Endothelial cell of umbilical vein (primary cell): ENCODE measurements around the gene VASN. TPM values are rescaled to one million over a fixed set of nuclear protein-coding genes. Genes with fewer than 3 reads are reported as not detected.

Experiments
- BruUV-seq: library from RNA; stranded (reverse); fragments of 400-500 nt; replicated peaks from 2 replicates; lab custom pipeline; 2021; lab: Mats Ljungman, UMichigan
- CTCF ChIA-PET: fragments of 300-600, 350-600 bp; sonication (Branson Sonifier 250); formaldehyde crosslinking; loops from one replicate; lab custom pipeline; 2021; ENCODE audit warnings: antibody characterized with exemption, inconsistent platforms; lab: Charles Lee
- POLR2A ChIA-PET: fragments of 300-600, 350-600 bp; sonication (Branson Sonifier 250); formaldehyde crosslinking; loops from one replicate; lab custom pipeline; 2021; ENCODE audit warnings: antibody characterized with exemption, inconsistent platforms; lab: Charles Lee
- DNase-seq: peaks from one replicate; pipeline ENCODE4 v3.0.0-alpha.2; 2011; ENCODE audit warnings: low read depth, low spot score
- FAIRE-seq: peaks from 2 replicates; lab custom pipeline; 2011; peaks lifted over from hg19 to GRCh38; lab: Jason Lieb, UNC
- H2AFZ ChIP-seq: 2 replicates; pipeline ENCODE4 v1.6.0; 2012; ENCODE audit warnings: low read depth, low read length, control low read depth, inconsistent platforms
- H3K27ac ChIP-seq: 2 replicates; pipeline ENCODE4 v1.5.1; 2011; ENCODE audit warnings: low read depth, mild to moderate bottlenecking, control low read depth, low read length, moderate library complexity; ENCODE audit not compliant: insufficient read depth
- H3K27me3 ChIP-seq, 2 experiments: 2 replicates each; pipeline versions ENCODE4 v1.6.0 to v1.6.1; 2011; ENCODE audit warnings: low read length in 2 of 2, mixed read lengths in 1 of 2; ENCODE audit not compliant: control insufficient read depth in 2 of 2, insufficient read depth in 2 of 2
- H3K36me3 ChIP-seq, 2 experiments: 2 replicates in 1 of 2; 3 replicates in 1 of 2; pipeline ENCODE4 v1.5.1; 2011; ENCODE audit warnings: low read length in 2 of 2, mild to moderate bottlenecking in 1 of 2, moderate library complexity in 1 of 2; ENCODE audit not compliant: control insufficient read depth in 2 of 2, insufficient read depth in 2 of 2; ENCODE audit errors: extremely low read depth in 1 of 2
- H3K4me1 ChIP-seq: 3 replicates; pipeline ENCODE4 v1.5.1; 2011; ENCODE audit warnings: mild to moderate bottlenecking, low read length; ENCODE audit not compliant: control insufficient read depth, insufficient read depth; ENCODE audit errors: extremely low read depth
- H3K4me2 ChIP-seq: 2 replicates; pipeline ENCODE4 v1.6.1; 2011; ENCODE audit warnings: low read length, control low read depth, mixed read lengths; ENCODE audit not compliant: insufficient read depth
- H3K4me3 ChIP-seq, 3 experiments: fragments of 200-600 bp in 1 of 3; sonication (generic), shearing (Covaris generic) in 1 of 3; replicated peaks in 1 of 3; 2 replicates each; pipeline ENCODE4 v1.5.1; 2011 to 2016; ENCODE audit warnings: control low read depth in 3 of 3, low read length in 3 of 3, mild to moderate bottlenecking in 2 of 3, inconsistent platforms in 1 of 3, low read depth in 1 of 3, moderate library complexity in 1 of 3; ENCODE audit not compliant: insufficient read depth in 1 of 3
- H3K79me2 ChIP-seq: 2 replicates; pipeline ENCODE4 v1.6.0; 2012; ENCODE audit warnings: low read length, inconsistent platforms; ENCODE audit not compliant: control insufficient read depth, insufficient read depth
- H3K9ac ChIP-seq: replicated peaks from 2 replicates; pipeline ENCODE3; 2011; ENCODE audit warnings: low read length, control low read depth; ENCODE audit not compliant: insufficient read depth; ENCODE audit errors: extremely low read depth
- H3K9me1 ChIP-seq: replicated peaks from 3 replicates; pipeline ENCODE4 v1.6.0; 2011; ENCODE audit warnings: mild to moderate bottlenecking, low read length; ENCODE audit not compliant: control insufficient read depth, insufficient read depth; ENCODE audit errors: extremely low read depth
- H3K9me3 ChIP-seq: replicated peaks from 2 replicates; pipeline ENCODE4 v1.5.1; 2012; ENCODE audit warnings: low read length, inconsistent platforms; ENCODE audit not compliant: control insufficient read depth, insufficient read depth
- H4K20me1 ChIP-seq: replicated peaks from 2 replicates; pipeline ENCODE3; 2011; ENCODE audit warnings: mild to moderate bottlenecking, low read length; ENCODE audit not compliant: control insufficient read depth, insufficient read depth; ENCODE audit errors: extremely low read depth
- CTCF ChIP-seq, 2 donors: IDR thresholded peaks; 1 replicate in 1 of 2; 2 replicates in 1 of 2; pipeline ENCODE4 v1.5.1; 2011; ENCODE audit warnings: low read length in 2 of 2, mild to moderate bottlenecking in 2 of 2, moderate library complexity in 2 of 2, control low read depth in 1 of 2, inconsistent platforms in 1 of 2, low read depth in 1 of 2; ENCODE audit not compliant: insufficient read depth in 1 of 2; ENCODE audit errors: extremely low read depth in 1 of 2
- EZH2 ChIP-seq: IDR thresholded peaks from 2 replicates; pipeline ENCODE4 v1.6.1; 2012; ENCODE audit warnings: borderline replicate concordance, low read depth, mild to moderate bottlenecking, moderate library complexity, low read length, inconsistent platforms; ENCODE audit not compliant: severe bottlenecking
- FOS ChIP-seq: IDR thresholded peaks from 2 replicates; pipeline ENCODE4 v1.6.1; 2011; ENCODE audit warnings: mild to moderate bottlenecking, low read length, moderate library complexity, borderline replicate concordance; ENCODE audit not compliant: insufficient read depth
- GATA2 ChIP-seq: IDR thresholded peaks from 2 replicates; pipeline ENCODE4 v1.7.0; 2011; ENCODE audit warnings: low read depth, mild to moderate bottlenecking, moderate library complexity, mixed read lengths, low read length; ENCODE audit not compliant: insufficient read length, insufficient read depth
- JUN ChIP-seq: IDR thresholded peaks from 2 replicates; pipeline ENCODE4 v1.6.1; 2011; ENCODE audit warnings: borderline replicate concordance, low read depth; ENCODE audit not compliant: insufficient read length, insufficient read depth
- MYC ChIP-seq: IDR thresholded peaks from one replicate; pipeline ENCODE4 v1.6.1; 2011; ENCODE audit warnings: mild to moderate bottlenecking, low read depth, low read length
- POLR2A ChIP-seq: IDR thresholded peaks from 2 replicates; pipeline ENCODE4 v1.6.1; 2012; ENCODE audit warnings: low read depth, mild to moderate bottlenecking, control low read depth, low read length
- POLR2AphosphoS5 ChIP-seq: IDR thresholded peaks from 2 replicates; pipeline ENCODE4 v1.6.1; 2012; ENCODE audit warnings: low read depth, mild to moderate bottlenecking, control low read depth, low read length, moderate library complexity; ENCODE audit not compliant: insufficient read depth
- dilution Hi-C: fragments of 300-500 bp; cut with MboI; formaldehyde crosslinking; loops from one replicate; pipeline ENCODE4 v1.15.0; 2019; ENCODE audit warnings: low sequenced_read_pairs; ENCODE audit not compliant: extremely low pct_ligation_motif_present
- intact Hi-C: fragments of 100-400 bp; cut with micrococcal nuclease; formaldehyde crosslinking; loops from one replicate; pipeline ENCODE4 v1.10.0; 2022
- polyA plus RNA-seq, 4 experiments: library from polyadenylated mRNA; depleted of rRNA in 3 of 4; stranded (reverse) in 3 of 4; unstranded in 1 of 4; fragments of >200 nt; gene quantifications; 2 replicates each; pipeline versions ENCODE4 v1.2.1 to v1.2.3, GENCODE V29; 2011 to 2012; ENCODE audit warnings: missing spikeins in 1 of 4
- total RNA-seq: library from RNA; stranded (reverse); gene quantifications from 2 replicates; pipeline ENCODE4 v1.2.3, GENCODE V29; 2021
- TF ChIP-seq, protein P1 (sequence below): IDR thresholded peaks from 2 replicates; pipeline ENCODE4 v1.6.1; 2011; ENCODE audit not compliant: insufficient read depth, insufficient read length

VASN gene
- total and polyA plus RNA-seq, 2 donors (not counting 3 experiments of a cell fraction or from before 2014, with no cell fraction given), result 0.41 to 0.42 TPM

GRCh38 chr16:4332623-4333307 is 38.9 kb upstream of the VASN start:
- Histone ChIP-seq H3K36me3 (peaks cover 0 to 19% of the 10 kb centered on the region in 2 experiments), H3K9ac (no peak overlapping the region), H4K20me1 (no peaks in the 10 kb centered on the region), H3K27me3 (no peaks in the 10 kb centered on the region), H3K27ac (no peak overlapping the region), H3K79me2 (peaks cover 11% of the 10 kb centered on the region), H3K9me3 (no peaks in the 10 kb centered on the region), H2AFZ (no peak overlapping the region), H3K4me3 (no peak overlapping the region), H3K9me1 (no peaks in the 10 kb centered on the region), H3K4me1 (peaks cover 19% of the 10 kb centered on the region), H3K4me2 (no peak overlapping the region)
- FAIRE-seq (no peak), DNase-seq (no peak)
- no TSS peak for BruUV-seq
- intact Hi-C loops (no loop called here), dilution Hi-C loops (no loop called here)
- TF ChIP-seq EZH2 (no peak), POLR2AphosphoS5 (no peak), POLR2A (no peak), CTCF (IDR thresholded peaks at IDR 0.05; ENCODE audit: extremely low read depth in 1 of 2, insufficient read depth in 1 of 2, low read depth in 1 of 2, low read length in 2 of 2) (no peak), GATA2 (no peak), JUN (no peak), FOS (no peak), MYC (no peak)
- TF ChIP-seq, protein P1, sequence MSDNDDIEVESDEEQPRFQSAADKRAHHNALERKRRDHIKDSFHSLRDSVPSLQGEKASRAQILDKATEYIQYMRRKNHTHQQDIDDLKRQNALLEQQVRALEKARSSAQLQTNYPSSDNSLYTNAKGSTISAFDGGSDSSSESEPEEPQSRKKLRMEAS, result no peak
- CTCF ChIA-PET, result interaction anchor here (2.1 to 8.9 kb wide), 8 partner anchors 9 to 132 kb away, joined by 8 to 198 read pairs (median 18); no protein-coding TSS in a partner anchor
- POLR2A ChIA-PET, result no interaction called here
